Activated CD4-positive, alpha-beta T cell treated with anti-CD3 and anti-CD28 coated beads, Interleukin-2, amount 50 U/mL, for 4 hours (primary cell): Measurements from ENCODE around the gene CAMK2N2.
"Not testable (repeated sequence)": the region's sequence is repeated elsewhere in the genome, so short reads cannot be mapped to it uniquely, and the experiment has no call there.

Experiments used
- DNase-seq, 2 experiments: peaks; one replicate each; pipeline ENCODE4 v3.0.0-alpha.2; 2020

Gene CAMK2N2

DNA sequence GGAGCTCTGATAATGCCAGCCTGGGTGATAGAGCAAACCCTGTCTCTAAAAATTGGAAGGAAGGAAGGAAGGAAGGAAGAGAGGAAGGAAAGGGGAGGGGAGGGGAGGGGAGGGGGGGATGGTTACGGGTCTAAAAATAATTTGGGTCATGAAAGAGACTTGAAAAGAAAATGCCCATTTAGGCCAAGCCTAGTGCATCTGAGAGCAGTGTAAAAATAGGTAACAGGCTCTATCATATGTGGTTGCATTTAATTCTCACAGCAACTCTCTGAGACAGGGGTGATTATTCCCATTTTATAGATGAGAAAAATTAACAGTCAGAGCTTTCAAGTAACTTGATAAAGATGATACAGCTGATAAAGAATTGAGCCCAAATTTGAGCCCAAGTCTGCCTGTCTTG is 10.9 kb upstream of the CAMK2N2 start:
- DNase-seq, result no peak

DNA sequence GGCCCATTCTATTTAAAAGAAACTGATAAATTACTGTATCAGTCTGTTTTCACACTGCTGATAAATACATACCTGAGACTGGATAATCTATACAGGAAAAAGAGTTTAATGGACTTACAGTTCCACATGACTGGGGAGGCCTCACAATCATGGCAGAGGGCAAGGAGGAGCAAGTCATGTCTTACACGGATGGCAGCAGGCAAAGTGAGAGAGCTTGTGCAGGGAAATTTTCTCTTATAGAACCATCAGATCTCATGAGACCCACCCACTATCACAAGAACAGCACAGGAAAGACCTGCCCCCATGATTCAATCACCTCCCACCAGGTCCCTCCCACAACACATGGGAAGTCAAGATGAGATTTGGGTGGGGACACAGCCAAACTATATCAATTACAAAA is 5.9 kb upstream of the CAMK2N2 start:
- DNase-seq, result not testable (repeated sequence)

DNA sequence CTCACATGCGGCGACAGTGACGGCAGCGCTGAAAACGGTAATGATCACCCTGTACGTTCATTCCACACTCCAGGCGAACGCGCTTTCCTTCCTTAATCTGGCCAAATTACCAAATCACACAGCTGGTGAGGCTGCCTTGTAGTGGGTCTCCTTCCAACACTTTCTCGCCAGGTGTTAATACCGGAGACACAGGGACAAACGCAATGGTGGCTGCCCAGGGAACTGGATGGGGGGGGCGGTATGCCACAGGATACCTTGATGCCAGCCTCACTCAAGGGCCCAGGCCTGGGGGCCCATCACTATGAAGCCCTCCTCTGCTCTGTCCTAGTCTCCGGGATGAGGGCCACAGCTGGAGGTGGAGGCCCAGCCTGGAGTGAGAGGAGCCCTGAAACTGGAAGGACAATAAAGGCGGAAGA is 1.4 kb upstream of the CAMK2N2 start:
- DNase-seq, result no peak

DNA sequence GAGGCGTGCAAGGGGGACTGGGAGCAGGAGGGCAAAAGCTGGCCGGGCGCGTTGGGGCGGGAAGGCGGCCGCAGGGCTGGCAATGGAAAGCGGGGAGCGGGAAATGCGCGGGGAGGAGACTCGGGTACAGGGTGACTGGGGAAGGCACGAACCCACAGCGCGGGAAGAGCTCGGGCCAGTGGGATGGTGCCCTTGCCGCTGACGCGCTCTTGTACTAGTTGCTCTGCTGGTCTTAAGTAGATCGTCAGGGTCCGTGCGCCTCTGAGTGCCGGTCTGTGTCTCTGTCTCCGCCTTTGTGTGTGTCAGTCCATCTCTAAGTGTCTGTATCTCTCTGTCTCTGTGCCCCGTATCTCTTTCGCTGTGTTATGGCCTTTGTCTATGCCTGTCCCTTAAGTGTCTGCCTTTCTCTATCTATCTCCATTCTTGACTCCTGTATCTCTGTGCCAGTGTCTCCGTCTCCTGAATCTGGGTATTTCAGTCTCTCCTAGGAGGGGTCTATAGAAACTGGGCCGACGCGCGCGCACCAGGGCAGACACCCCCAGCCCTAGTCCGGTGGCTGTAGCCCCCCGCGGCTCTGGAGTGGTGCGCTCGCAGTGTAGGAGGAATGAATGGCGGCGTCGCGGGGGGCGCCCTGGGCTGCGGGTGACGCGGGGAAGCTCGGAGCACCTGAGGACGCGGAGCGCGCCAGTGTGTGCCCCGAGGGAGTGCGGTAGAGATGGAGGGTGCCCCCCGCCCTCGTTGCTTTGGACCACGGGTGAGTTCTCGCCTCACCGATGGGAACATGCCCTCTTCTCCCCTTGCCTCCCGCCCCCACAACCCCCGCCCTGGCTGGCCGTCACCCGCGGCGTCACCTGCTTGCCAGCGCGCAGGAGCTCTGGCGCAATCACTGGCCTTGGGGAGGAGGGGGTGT is 756 bp upstream of the CAMK2N2 start:
- peak; percentile 38 to 46 for DNase-seq

DNA sequence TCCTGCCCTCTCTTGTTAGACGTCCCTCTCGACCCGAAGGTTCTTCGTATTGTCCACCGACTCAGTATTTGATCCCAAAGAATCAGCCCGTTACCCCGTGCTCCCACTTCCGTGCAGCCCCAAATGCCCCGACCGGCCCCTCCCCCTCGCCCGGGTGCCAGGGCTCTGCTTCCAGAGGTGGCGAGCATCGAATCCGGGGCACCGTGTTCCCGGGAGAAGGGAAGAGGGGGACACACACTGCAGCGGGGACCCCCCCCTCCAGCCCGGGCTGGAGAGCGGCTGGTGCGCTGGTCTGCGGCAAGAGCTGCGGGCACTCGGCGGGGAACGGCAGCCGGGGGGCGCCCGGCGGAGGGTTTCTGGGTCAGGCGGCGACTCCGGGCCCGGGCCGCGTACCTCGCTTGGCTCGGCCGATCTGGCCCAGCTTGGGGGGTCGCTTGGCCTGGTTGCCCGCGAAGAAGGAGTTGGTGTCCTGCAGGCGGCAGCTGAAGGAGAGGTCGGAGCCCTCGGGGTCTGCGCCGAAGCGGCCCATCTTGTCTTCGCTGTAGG is 556 bp downstream of the CAMK2N2 start:
- DNase-seq, result no peak

DNA sequence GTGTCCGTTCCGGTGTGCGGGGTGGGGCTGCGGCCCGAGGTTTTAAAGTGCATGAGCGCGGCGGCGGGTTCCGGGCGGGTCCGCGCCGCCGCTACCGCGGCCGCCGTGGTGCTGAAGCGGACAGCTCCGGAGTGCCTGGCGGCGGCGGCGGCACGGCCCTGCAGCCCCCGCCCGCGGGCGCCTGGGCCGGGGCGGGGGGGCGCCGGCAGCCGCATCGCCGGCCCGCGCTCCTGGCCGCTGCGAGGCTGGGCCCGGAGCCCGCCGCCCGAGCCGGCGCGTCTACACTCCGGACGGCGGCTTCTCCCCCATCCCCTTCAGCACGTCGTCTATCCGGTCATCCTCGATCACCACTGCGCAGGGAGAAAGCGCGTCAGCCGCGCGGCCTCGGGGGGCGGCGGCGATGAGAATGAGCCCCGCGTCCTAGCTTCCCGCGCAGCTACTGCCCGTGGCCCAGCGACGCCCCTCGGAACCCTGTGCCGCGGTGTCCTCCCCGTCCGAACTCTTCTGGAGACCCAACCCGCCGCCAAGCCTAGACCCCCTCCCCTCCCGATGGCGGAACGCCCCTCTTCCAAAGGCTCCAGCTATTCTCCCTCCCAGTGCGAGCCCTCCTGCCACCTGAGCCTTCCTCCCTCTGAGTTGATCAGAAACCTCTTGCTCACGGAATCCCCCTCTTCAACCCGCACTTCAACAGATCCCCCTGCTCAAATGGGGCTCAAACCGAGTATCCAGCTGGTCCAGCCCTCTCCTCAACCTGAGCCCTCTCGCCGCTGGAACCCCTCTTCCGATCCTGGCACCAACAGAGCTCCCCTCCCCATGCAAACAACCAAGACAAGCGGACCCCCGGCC is 1.3 kb downstream of the CAMK2N2 start:
- DNase-seq, result no peak

DNA sequence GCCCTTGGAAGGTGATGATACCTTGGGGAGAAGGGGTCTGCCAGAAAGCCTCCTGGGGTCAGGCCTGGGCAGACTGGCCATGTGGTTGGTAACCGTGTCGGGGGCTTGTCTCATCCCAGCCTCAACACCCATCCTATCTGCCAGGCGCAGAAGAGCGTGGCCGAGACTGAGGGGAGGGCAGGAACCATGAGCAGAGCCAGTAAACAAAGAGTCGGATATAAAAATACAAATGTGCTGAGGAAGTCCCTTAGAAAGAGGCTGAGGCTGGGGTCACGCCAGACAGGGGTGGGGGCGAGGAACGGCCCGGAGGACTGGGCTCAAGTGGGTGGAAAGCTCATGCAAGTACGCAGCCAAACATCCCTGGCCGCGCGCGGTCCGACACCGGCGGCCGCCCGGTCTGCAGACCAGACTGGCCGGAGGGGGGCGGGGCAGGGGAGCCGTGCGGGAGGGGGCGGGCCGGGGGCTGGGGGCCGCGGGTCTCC is 1.9 kb downstream of the CAMK2N2 start:
- no peak for DNase-seq

DNA sequence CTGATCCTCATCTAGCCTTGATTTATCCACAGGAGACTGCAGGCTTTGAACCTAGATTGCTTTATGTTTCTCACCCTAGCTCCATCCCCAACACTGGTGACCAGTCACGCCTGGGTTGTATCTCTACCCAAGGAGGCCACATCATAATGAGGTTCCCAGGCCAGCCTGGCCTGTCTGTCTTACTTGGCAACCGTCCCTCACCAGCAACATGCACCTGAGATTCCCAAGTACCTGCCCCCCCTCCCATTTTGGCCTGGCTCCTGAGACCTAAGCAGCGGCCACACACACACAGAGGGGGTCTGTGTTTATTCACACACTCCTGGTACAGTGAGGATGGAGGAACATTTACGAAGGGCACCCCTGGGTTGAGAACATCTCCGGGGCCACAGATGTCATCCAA is 2.4 kb downstream of the CAMK2N2 start:
- DNase-seq, result no peak

DNA sequence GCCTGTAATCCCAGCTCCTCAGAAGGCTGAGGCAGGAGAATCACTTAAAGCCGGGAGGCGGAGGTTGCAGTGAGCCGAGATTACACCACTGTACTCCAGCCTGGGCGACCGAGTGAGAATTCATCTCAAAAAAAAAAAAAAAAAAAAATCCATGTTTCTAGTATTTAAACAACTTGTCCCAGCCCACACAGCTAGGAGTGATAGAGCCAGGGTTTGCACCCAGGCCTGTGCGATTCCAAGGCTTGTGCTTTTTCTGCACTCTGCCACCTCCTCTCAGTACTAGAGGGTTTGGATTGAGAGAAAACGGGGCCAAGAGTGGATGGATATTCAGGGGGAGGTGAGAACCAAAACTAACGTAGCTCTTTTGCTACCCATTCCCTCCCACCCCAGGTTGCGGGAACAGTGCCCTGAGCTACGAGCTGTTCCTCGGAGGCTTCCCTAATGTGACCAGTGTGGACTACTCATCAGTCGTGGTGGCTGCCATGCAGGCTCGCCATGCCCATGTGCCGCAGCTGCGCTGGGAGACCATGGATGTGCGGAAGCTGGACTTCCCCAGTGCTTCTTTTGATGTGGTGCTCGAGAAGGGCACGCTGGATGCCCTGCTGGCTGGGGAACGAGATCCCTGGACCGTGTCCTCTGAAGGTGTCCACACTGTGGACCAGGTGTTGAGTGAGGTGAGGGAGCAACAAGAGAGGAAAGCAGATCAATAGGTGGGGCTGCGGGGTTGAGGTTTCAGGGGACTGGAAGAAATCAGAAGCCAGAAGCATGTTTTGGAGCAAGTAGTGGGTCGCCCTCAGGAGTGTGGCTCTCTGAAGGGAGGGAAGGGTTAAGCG is 4.1 kb downstream of the CAMK2N2 start:
- DNase-seq, result no peak

DNA sequence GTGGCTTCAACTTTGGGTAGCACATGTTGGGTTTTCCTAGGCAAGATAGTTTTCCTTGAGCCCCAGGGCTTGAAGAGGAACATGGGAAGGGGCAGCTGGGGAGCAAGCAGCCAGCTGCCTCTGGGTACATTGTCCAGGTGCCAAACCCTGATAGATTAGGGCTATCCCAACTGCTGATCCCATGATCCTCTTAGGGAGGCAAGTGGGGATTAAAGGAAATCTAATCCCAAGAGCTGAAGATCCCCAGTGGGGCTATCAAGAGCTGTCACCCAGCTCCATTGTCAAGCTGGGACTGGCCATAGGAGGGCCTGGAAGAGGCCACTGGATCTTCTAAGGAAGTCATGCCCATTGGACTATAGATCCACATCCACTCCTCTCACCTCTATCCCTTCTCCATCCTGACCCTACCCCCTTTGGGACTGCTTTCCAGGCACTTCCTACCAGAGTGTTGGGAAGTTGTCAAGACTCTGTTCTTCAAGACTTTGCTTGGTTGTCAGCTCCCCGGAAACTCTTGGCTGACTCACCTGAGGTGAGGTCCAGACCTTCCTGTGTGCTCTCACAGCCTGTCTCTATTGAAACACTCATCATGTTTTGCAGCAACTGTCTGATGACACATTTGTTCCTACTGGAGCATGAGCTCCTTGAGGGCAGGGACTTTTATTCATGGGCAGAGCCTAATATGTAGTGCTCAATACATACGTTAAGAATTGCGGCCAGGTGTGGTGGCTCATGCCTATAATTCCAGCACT is 5.9 kb downstream of the CAMK2N2 start:
- DNase-seq, result no peak

DNA sequence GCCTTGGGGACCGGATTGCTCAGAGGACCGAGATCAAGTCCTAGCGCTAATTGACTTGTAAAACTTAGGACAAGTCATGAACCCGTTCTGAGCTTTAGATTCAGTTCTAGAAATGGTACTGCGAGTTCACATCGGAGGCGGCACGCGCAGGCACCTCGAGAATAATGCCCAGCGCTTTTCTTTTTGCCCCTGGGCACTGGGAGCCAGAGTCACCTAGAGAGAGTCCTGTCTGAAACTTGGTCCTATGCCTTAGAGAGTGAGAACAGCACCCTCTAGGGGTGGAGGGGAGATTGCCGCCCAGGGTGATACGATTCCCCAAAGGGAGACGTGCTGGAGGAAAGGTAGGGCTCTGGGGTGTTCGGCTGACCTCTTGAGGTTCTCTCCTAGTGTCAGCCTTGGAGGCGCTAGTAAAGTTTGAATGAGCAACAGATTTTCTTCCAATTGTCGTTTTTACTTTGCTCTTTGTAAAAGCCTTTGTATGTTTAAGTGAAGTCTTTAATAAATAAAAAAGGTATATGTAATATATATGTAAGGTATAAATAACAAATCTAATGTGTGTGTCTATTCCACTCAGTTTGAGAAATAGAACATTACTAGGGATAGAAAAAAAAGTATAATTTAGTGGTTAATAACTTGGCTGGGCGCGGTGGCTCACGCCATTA is 11.1 kb downstream of the CAMK2N2 start:
- peak; percentile 90 to 93 for DNase-seq

DNA sequence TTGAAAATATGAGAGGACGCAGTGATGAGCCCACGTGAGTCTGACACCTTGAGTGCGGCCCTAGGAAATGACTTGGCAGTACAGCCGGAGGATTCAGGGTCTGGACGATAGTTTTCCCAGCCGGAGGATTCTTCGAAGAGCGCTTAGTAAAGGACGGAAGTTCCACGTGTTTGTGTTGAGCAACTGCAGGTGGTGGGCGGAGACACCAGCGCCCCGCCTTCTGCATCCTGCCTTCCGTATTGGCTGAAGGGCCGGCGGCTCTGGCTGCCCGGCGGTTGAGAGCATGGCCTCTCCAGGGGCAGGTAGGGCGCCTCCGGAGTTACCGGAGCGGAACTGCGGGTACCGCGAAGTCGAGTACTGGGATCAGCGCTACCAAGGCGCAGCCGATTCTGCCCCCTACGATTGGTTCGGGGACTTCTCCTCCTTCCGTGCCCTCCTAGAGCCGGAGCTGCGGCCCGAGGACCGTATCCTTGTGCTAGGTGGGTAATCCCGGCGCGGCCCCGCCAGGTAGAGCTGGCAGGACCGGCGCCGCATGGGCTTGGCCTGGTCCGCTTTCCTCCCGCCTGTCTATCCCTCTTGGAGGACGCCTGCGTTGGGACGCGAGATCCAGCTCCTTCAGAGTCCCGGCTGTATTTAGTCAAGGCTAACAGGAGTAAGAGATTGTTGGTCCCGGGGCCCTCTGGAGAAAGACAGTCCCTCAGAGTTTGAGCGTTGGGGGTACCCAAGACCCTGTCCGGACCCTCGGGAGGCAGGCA is 11.8 kb downstream of the CAMK2N2 start, which contains the start of gene EEF1AKMT4:
Gene EEF1AKMT4, plus strand, starts transcription at position 261 of the 755 bp plus-strand sequence. Its CDS starts 23 bp downstream, at position 284.
- peak; percentile 95 to 96 for DNase-seq

DNA sequence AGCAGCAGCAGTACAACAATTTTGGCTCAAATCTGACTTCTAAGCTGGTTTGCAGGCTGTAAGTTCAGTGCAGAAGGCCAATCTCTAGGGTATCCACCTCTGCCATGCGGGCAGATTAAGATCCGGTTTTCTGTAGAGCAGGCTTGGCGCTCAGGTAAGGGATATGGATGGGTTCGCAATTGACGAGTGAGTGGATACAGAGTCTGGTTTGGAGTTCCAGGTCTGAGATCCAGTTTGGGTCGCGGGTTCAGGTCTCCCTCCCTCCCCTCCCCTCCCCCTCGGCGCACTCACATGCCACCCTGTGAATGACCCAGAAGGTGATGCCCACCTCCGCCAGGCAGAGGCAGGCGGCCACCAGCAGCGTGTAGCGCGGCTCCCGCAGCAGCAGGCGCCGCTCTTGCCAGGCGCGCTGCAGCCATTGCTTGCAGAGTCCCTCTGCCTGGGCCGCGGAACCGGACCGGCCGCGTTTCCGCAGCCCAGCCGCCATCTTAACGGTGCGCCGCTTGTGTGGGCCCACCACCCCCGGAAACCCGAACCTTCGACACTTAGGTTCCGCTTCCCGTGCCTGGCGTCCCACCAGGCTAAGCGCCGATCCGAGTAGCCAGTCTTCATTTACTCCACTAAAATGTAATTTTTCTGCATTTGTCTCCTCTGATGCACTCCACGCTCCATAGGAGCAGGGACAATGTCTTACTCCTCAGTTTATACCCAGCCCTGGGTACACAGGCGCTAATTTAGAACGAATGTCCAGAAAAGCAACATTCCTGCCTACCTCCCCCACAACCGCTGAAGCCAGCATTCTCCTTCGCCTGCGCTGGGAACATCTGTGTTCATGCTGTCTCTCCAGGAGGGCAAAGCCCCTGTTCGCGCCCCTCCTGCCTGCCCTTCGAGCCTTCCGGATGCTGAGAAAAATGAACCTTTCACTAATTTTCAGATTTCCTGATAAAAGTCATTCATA is 12.6 kb downstream of the CAMK2N2 start, which contains the start of gene ALG3:
Gene ALG3, minus strand, starts transcription at position 509 of the 958 bp plus-strand sequence. Its CDS starts 22 bp downstream, at position 487.
- DNase-seq, result peak; percentile 83 to 84

DNA sequence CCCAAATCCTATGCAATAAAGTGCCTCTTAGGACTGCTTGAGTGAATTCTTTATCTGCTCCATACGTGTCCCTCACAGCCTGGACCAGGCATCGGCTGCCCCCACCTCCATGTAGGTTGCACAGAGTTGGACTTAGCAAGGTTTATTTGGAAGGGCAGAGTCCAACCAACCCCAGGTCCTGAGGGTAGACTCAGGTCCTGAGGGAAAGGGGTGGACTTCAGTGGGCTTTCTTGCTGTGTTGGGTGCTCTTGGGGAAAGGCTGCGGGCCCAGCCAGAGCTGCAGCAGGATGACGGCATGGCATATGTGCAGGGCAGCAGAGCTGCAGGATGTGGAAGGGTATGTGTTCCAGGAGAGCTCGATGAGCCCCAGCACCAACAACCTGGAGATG is 19.1 kb downstream of the CAMK2N2 start:
- no peak for DNase-seq

DNA sequence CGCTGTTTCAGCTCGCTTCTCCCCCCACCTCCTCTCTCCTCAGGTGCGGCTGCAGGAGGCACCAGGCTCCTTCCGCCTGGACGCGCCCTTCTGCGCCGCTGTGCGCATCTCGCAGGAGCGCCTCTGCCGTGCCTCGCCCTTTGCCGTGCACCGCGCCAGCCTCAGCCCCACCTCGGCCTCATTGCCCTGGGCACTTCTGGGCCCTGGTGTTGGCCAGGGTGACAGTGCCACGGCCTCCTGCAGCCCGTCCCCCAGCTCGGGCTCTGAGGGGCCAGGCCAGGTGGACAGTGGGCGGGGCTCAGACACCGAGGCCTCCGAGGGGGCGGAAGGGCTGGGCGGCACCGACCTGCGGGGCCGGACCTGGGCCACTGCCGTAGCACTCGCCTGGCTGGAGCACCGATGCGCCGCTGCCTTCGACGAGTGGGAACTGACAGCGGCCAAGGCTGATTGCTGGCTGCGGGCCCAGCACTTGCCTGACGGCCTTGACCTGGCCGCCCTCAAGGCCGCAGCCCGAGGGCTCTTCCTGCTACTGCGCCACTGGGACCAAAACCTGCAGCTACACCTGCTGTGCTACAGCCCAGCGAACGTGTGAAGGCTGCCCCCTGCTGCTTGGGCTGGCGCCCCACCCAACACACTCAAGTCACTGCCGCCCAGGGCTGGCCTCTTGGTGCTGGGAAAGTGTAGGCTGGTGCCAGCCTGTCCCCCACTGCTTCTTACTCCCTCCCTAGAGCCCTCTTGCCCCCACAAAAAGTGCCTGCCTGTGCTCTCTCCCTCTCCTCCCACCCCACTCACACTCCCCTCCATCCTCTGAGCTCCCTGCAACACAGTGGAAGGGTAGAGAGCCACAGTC is 19.7 kb downstream of the CAMK2N2 start:
- no peak for DNase-seq

DNA sequence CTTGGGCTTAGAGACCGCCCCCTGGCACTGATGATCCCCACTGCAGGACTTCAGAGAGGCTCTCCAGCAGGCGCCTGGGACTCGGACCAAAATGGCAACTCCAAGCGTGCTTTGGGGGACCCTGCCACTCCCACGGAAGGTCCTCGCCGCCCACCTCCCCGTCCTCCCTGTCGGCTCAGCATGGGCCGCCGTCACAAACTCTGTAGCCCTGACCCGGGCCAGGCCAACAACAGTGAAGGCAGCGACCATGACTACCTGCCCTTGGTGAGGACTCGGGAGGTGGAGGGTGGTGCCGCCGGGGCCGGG is 20.3 kb downstream of the CAMK2N2 start:
- no peak for DNase-seq

DNA sequence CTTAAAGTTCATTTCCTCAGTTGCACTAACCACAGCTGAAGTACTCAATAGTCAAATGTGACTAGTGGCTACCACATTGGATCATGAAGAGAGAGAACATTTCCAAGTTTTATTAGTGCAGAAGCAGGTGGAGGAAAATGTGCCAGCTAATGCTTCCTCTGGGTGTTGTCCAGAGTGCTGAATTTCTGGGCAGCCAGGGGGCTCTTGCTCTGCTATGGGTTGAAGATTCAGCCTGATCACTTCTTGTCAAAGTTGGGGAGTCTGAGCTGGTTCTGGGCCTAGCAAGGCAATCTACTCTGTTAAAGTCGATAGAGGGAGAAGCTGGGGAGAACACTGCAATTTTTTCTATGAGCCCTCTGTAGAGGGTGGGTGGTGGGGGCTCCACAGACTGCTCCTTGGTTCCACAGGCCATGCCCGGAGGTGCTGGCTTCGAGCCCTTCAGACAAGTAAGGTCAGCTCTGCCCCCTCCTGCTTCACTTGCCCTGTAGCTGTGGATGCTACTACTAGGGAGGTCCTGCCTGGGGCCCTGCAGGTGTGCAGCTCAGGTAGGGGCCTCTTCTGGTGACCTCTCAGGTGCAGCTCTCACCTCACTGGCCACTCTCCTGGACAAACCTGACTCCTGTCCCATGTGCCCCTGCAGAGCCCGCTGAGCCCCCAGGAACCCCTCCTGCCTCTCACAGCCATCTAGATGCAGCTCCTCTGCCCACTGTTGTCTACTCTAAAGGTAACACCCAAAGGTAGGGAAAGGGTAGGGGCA is 20.8 kb downstream of the CAMK2N2 start:
- no peak for DNase-seq
